WTC11 (cell line): ENCODE measurements around the gene LENEP. TPM values are rescaled to one million over a fixed set of nuclear protein-coding genes. Genes with fewer than 3 reads are reported as not detected.

Source experiments
- ATAC-seq: fragments of 200-7000 bp; cut with Tn5 transposase; 2 replicates; pipeline ENCODE4 v1.10.0; 2021; ENCODE audit warnings: mild to moderate bottlenecking, moderate library complexity
- CTCF ChIA-PET: fragments of 300-600 bp; sonication (Branson Sonifier 250); formaldehyde crosslinking; loops from one replicate; lab custom pipeline; 2021; ENCODE audit warnings: antibody characterized with exemption; lab: Charles Lee
- POLR2A ChIA-PET: fragments of 350-600 bp; sonication (Branson Sonifier 250); formaldehyde crosslinking; loops from one replicate; lab custom pipeline; 2021; ENCODE audit warnings: antibody characterized with exemption; lab: Charles Lee
- DNase-seq: peaks from one replicate; pipeline ENCODE4 v3.0.0; 2021; ENCODE audit warnings: low spot score
- H3K27ac Mint-ChIP-seq: 2 replicates; pipeline ENCODE4 v1.8.0; 2021; ENCODE audit warnings: mixed read lengths
- H3K27me3 Mint-ChIP-seq: 2 replicates; pipeline ENCODE4 v1.8.0; 2021; ENCODE audit warnings: low read depth, mild to moderate bottlenecking, moderate library complexity, mixed read lengths
- H3K36me3 Mint-ChIP-seq: 2 replicates; pipeline ENCODE4 v1.8.0; 2021; ENCODE audit warnings: mixed read lengths
- H3K4me1 Mint-ChIP-seq: 2 replicates; pipeline ENCODE4 v1.8.0; 2022; ENCODE audit warnings: mixed read lengths
- H3K4me3 Mint-ChIP-seq: 2 replicates; pipeline ENCODE4 v1.8.0; 2021; ENCODE audit warnings: mild to moderate bottlenecking, moderate library complexity, mixed read lengths
- H3K9me3 Mint-ChIP-seq: 2 replicates; pipeline ENCODE4 v1.8.0; 2021; ENCODE audit warnings: mixed read lengths
- ATF1 ChIP-seq: sonication (generic); formaldehyde crosslinking; IDR thresholded peaks from 2 replicates; pipeline ENCODE4 v1.8.1; 2023; ENCODE audit warnings: mild to moderate bottlenecking, moderate library complexity, missing genetic modification reagents
- ETV6 ChIP-seq: sonication (generic); formaldehyde crosslinking; IDR thresholded peaks from 2 replicates; pipeline ENCODE4 v1.8.1; 2022; ENCODE audit warnings: mild to moderate bottlenecking, missing genetic modification reagents
- GRHL2 ChIP-seq: fragments of 250-450 bp; sonication (Bioruptor Pico); IDR thresholded peaks from 2 replicates; pipeline ENCODE4 v1.8.0; 2022; ENCODE audit warnings: mild to moderate bottlenecking, moderate library complexity; ENCODE audit not compliant: insufficient replicate concordance, severe bottlenecking
- JUN ChIP-seq: sonication (generic); formaldehyde crosslinking; IDR thresholded peaks from 2 replicates; pipeline ENCODE4 v1.8.0; 2023; ENCODE audit warnings: mild to moderate bottlenecking, missing genetic modification reagents
- NR3C1 ChIP-seq: sonication (generic); formaldehyde crosslinking; conservative IDR thresholded peaks from 2 replicates; pipeline ENCODE4 v1.8.1; 2023; ENCODE audit warnings: low read depth, mild to moderate bottlenecking, missing genetic modification reagents
- RELA ChIP-seq: sonication (generic); formaldehyde crosslinking; IDR thresholded peaks from 2 replicates; pipeline ENCODE4 v1.8.1; 2022; ENCODE audit warnings: missing genetic modification reagents, mild to moderate bottlenecking, borderline replicate concordance
- TCF7 ChIP-seq: sonication (generic); formaldehyde crosslinking; IDR thresholded peaks from 2 replicates; pipeline ENCODE4 v1.8.0; 2022; ENCODE audit warnings: mild to moderate bottlenecking, low read depth, missing genetic modification reagents, moderate library complexity
- ZNF263 ChIP-seq: sonication (generic); formaldehyde crosslinking; IDR thresholded peaks from 2 replicates; pipeline ENCODE4 v1.8.1; 2022; ENCODE audit warnings: low read depth, mild to moderate bottlenecking, moderate library complexity, missing genetic modification reagents
- total RNA-seq: library from RNA; stranded (reverse); gene quantifications from 3 replicates; pipeline ENCODE4 v1.2.3, GENCODE V29; 2021
- TF ChIP-seq, protein P1 (sequence below): sonication (generic); formaldehyde crosslinking; IDR thresholded peaks from 2 replicates; pipeline ENCODE4 v1.8.1; 2022; ENCODE audit warnings: missing genetic modification reagents, borderline replicate concordance
- TF ChIP-seq, protein P2 (sequence below): sonication (generic); formaldehyde crosslinking; IDR thresholded peaks from 2 replicates; pipeline ENCODE4 v1.8.0; 2023; ENCODE audit warnings: missing genetic modification reagents, mild to moderate bottlenecking, borderline replicate concordance
- TF ChIP-seq, protein P3 (sequence below): sonication (generic); formaldehyde crosslinking; IDR thresholded peaks from 2 replicates; pipeline ENCODE4 v1.8.0; 2022; ENCODE audit warnings: mild to moderate bottlenecking, missing genetic modification reagents
- TF ChIP-seq, protein P4 (sequence below): fragments of 250-450 bp; sonication (Bioruptor Pico); IDR thresholded peaks from 2 replicates; pipeline ENCODE4 v1.9.0; 2021; ENCODE audit warnings: mild to moderate bottlenecking
- TF ChIP-seq, protein P5 (sequence below): fragments of 200-600 bp; IDR thresholded peaks from 2 replicates; pipeline ENCODE4 v1.8.0; 2022; ENCODE audit warnings: antibody characterized with exemption
- TF ChIP-seq, protein P6 (sequence below): sonication (generic); formaldehyde crosslinking; IDR thresholded peaks from 2 replicates; pipeline ENCODE4 v1.8.0; 2022; ENCODE audit warnings: mild to moderate bottlenecking, missing genetic modification reagents
- TF ChIP-seq, protein P7 (sequence below): fragments of 250-450 bp; sonication (Bioruptor Pico); IDR thresholded peaks from 2 replicates; pipeline ENCODE4 v2.1.2; 2022; ENCODE audit warnings: mild to moderate bottlenecking, moderate library complexity

The LENEP gene
- total RNA-seq, 1 experiment from 2014 or later: 1.2 TPM

DNA sequence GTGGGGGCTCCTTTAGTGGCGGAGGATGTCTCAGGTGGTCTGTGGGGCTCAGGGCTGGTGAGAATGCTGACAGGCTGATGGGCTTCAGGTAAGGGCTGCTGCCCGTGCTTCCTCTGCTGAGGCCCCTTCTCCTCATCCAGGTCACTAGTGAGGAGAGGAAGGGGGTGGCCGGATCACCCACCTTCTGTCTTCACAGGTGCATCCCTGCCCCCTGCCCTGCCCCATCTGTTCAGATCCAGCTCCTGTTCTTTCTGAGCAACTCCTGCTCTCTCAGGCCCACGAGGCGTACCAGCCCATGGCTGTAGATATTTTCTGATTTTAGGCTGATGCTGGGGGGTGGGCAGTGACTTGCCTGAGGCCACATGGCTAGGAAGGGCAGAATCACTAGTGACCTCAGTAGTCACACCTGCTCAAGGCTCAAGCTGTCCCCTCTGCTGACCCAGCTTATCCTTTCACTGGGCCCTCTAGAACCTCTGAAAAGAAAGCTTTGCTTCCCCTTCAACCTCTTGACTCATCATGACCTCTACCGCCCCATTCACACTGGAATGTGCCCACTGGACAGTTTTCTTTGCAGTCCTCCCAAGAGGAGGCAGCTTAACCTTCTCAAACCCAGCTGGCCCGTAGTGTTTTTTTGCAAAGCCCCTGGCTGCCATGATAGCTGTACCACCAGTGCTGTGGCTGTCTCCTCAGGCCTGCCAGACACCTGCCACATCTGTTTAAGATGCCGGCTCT lies 25.4 kb downstream of the LENEP start:
- TF ChIP-seq, protein P1, sequence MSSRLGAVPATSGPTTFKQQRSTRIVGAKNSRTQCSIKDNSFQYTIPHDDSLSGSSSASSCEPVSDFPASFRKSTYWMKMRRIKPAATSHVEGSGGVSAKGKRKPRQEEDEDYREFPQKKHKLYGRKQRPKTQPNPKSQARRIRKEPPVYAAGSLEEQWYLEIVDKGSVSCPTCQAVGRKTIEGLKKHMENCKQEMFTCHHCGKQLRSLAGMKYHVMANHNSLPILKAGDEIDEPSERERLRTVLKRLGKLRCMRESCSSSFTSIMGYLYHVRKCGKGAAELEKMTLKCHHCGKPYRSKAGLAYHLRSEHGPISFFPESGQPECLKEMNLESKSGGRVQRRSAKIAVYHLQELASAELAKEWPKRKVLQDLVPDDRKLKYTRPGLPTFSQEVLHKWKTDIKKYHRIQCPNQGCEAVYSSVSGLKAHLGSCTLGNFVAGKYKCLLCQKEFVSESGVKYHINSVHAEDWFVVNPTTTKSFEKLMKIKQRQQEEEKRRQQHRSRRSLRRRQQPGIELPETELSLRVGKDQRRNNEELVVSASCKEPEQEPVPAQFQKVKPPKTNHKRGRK (CRISPR knock-in tag): no peak
- TF ChIP-seq, protein P2, sequence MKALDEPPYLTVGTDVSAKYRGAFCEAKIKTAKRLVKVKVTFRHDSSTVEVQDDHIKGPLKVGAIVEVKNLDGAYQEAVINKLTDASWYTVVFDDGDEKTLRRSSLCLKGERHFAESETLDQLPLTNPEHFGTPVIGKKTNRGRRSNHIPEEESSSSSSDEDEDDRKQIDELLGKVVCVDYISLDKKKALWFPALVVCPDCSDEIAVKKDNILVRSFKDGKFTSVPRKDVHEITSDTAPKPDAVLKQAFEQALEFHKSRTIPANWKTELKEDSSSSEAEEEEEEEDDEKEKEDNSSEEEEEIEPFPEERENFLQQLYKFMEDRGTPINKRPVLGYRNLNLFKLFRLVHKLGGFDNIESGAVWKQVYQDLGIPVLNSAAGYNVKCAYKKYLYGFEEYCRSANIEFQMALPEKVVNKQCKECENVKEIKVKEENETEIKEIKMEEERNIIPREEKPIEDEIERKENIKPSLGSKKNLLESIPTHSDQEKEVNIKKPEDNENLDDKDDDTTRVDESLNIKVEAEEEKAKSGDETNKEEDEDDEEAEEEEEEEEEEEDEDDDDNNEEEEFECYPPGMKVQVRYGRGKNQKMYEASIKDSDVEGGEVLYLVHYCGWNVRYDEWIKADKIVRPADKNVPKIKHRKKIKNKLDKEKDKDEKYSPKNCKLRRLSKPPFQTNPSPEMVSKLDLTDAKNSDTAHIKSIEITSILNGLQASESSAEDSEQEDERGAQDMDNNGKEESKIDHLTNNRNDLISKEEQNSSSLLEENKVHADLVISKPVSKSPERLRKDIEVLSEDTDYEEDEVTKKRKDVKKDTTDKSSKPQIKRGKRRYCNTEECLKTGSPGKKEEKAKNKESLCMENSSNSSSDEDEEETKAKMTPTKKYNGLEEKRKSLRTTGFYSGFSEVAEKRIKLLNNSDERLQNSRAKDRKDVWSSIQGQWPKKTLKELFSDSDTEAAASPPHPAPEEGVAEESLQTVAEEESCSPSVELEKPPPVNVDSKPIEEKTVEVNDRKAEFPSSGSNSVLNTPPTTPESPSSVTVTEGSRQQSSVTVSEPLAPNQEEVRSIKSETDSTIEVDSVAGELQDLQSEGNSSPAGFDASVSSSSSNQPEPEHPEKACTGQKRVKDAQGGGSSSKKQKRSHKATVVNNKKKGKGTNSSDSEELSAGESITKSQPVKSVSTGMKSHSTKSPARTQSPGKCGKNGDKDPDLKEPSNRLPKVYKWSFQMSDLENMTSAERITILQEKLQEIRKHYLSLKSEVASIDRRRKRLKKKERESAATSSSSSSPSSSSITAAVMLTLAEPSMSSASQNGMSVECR (CRISPR knock-in tag): no peak
- no peak for TF ChIP-seq TCF7 (CRISPR knock-in tag)
- TF ChIP-seq JUN (CRISPR knock-in tag): no peak
- no peak for TF ChIP-seq NR3C1
- no peak for TF ChIP-seq ATF1 (CRISPR knock-in tag)
- TF ChIP-seq, protein P3, sequence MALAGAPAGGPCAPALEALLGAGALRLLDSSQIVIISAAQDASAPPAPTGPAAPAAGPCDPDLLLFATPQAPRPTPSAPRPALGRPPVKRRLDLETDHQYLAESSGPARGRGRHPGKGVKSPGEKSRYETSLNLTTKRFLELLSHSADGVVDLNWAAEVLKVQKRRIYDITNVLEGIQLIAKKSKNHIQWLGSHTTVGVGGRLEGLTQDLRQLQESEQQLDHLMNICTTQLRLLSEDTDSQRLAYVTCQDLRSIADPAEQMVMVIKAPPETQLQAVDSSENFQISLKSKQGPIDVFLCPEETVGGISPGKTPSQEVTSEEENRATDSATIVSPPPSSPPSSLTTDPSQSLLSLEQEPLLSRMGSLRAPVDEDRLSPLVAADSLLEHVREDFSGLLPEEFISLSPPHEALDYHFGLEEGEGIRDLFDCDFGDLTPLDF (CRISPR knock-in tag): no peak
- TF ChIP-seq, protein P4, sequence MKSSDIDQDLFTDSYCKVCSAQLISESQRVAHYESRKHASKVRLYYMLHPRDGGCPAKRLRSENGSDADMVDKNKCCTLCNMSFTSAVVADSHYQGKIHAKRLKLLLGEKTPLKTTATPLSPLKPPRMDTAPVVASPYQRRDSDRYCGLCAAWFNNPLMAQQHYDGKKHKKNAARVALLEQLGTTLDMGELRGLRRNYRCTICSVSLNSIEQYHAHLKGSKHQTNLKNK (CRISPR knock-in tag): no peak
- TF ChIP-seq, protein P5, sequence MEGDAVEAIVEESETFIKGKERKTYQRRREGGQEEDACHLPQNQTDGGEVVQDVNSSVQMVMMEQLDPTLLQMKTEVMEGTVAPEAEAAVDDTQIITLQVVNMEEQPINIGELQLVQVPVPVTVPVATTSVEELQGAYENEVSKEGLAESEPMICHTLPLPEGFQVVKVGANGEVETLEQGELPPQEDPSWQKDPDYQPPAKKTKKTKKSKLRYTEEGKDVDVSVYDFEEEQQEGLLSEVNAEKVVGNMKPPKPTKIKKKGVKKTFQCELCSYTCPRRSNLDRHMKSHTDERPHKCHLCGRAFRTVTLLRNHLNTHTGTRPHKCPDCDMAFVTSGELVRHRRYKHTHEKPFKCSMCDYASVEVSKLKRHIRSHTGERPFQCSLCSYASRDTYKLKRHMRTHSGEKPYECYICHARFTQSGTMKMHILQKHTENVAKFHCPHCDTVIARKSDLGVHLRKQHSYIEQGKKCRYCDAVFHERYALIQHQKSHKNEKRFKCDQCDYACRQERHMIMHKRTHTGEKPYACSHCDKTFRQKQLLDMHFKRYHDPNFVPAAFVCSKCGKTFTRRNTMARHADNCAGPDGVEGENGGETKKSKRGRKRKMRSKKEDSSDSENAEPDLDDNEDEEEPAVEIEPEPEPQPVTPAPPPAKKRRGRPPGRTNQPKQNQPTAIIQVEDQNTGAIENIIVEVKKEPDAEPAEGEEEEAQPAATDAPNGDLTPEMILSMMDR: no peak
- Mint-ChIP-seq H3K9me3 (no peaks in the 10 kb centered on the region), H3K27me3 (peaks cover 4% of the 10 kb centered on the region; the same call in 1 of the 2 replicates), H3K4me3 (no peak overlapping the region), H3K36me3 (peaks cover 3% of the 10 kb centered on the region; the same call in 1 of the 2 replicates), H3K27ac (no peak overlapping the region), H3K4me1 (peaks cover 34% of the 10 kb centered on the region)
- POLR2A ChIA-PET: interaction anchor here (1.5 to 2.0 kb wide), 3 partner anchors 25 to 48 kb away, joined by 3 to 14 read pairs (median 3); partner anchors contain the start of genes LENEP and SHC1
- DNase-seq (no peak), ATAC-seq (no peak)
- CTCF ChIA-PET: interaction anchor here (1.0 to 4.9 kb wide), 16 partner anchors 12 to 208 kb away, joined by 3 to 49 read pairs (median 10); partner anchors contain the start of genes ADAM15, LENEP, PBXIP1 and SHC1

DNA sequence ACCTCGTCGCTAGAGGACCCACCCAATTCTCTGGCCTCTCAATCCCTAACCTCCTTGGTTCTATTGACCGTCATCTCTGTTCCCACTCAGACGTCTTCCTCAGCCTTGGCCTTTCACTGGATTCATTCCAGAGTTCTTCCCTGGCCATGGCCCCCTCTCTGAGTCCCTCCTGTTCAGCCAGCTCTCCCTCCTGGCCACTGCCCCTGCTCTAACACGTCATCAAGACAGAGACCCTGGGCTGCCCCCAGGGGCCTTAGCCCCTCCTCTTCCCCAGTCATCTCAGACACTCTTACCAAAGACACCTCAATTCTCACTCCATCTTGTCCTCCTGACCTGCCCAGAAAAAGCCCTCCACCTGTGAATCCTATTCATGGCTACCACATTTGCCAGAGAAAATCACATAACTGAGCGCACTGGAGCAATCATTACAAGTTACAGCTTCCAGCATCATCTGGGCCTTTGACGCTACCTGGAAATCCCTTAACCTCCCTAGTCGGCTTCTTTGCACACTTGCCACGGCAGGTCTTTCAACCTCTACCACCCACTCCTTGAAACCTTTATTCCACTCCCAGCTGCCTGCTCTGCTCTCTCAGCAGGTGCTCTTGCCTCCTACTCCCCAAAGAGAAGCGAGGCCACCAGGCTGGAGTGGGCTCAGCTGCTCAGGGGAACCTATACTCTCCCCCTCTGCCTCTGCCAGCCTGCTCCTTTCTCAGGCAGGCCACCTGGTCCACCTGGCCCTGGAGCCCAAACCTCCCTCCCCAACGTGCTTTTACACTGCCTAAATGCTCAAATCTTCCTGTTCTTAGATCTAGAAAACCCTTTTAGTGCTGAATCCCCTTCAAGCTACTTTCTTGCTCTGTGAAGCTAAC lies 26.2 kb downstream of the LENEP start:
- ChIA-PET CTCF (interaction anchor here (1.2 to 4.9 kb wide), 12 partner anchors 13 to 72 kb away, joined by 3 to 49 read pairs (median 10); partner anchors contain the start of genes ADAM15, SHC1 and ZBTB7B), POLR2A (interaction anchor here (1.6 kb wide), 1 partner anchor 25 kb away, joined by 3 read pairs; no protein-coding TSS in a partner anchor)
- peaks cover 32% of the 10 kb centered on the region for H3K4me1 Mint-ChIP-seq
- peaks cover 3% of the 10 kb centered on the region; the same call in 1 of the 2 replicates for H3K36me3 Mint-ChIP-seq
- no peaks in the 10 kb centered on the region for H3K9me3 Mint-ChIP-seq
- H3K27me3 Mint-ChIP-seq: peaks cover 4% of the 10 kb centered on the region; the same call in 1 of the 2 replicates
- ATAC-seq (no peak), DNase-seq (no peak)
- no peak overlapping the region for H3K27ac Mint-ChIP-seq
- H3K4me3 Mint-ChIP-seq: no peak overlapping the region
- TF ChIP-seq NR3C1 (no peak), TCF7 (CRISPR knock-in tag) (no peak), RELA (no peak), ETV6 (CRISPR knock-in tag) (no peak), ZNF263 (CRISPR knock-in tag) (no peak), GRHL2 (CRISPR knock-in tag) (no peak), ATF1 (CRISPR knock-in tag) (no peak)
- TF ChIP-seq, protein P4 (CRISPR knock-in tag): no peak
- TF ChIP-seq, protein P6, sequence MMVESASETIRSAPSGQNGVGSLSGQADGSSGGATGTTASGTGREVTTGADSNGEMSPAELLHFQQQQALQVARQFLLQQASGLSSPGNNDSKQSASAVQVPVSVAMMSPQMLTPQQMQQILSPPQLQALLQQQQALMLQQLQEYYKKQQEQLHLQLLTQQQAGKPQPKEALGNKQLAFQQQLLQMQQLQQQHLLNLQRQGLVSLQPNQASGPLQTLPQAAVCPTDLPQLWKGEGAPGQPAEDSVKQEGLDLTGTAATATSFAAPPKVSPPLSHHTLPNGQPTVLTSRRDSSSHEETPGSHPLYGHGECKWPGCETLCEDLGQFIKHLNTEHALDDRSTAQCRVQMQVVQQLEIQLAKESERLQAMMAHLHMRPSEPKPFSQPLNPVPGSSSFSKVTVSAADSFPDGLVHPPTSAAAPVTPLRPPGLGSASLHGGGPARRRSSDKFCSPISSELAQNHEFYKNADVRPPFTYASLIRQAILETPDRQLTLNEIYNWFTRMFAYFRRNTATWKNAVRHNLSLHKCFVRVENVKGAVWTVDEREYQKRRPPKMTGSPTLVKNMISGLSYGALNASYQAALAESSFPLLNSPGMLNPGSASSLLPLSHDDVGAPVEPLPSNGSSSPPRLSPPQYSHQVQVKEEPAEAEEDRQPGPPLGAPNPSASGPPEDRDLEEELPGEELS (CRISPR knock-in tag): no peak
- TF ChIP-seq, protein P7, sequence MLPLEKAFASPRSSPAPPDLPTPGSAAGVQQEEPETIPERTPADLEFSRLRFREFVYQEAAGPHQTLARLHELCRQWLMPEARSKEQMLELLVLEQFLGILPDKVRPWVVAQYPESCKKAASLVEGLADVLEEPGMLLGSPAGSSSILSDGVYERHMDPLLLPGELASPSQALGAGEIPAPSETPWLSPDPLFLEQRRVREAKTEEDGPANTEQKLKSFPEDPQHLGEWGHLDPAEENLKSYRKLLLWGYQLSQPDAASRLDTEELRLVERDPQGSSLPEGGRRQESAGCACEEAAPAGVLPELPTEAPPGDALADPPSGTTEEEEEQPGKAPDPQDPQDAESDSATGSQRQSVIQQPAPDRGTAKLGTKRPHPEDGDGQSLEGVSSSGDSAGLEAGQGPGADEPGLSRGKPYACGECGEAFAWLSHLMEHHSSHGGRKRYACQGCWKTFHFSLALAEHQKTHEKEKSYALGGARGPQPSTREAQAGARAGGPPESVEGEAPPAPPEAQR: no peak
